GOT3 (cell line): ENCODE data around the gene PLCB4.

Source experiments
- DNase-seq: peaks from one replicate; lab custom pipeline; 2025; ENCODE audit warnings: mixed read lengths; lab: John Stamatoyannopoulos, UW

The PLCB4 gene

GRCh38 chr20:9061434-9061833 lies 7.5 kb upstream of the PLCB4 start:
- no peak for DNase-seq

GRCh38 chr20:9062066-9062465 lies 6.8 kb upstream of the PLCB4 start:
- DNase-seq: no peak

- DNase-seq: no peak
Observed at GRCh38 chr20:9066191-9066590, 2.7 kb upstream of the PLCB4 start.

GRCh38 chr20:9068233-9068801 lies 570 bp upstream of the PLCB4 start:
- DNase-seq: no peak

GRCh38 chr20:9070304-9070703 lies 1.4 kb downstream of the PLCB4 start:
- DNase-seq: no peak

GRCh38 chr20:9071976-9072726 lies 3.3 kb downstream of the PLCB4 start:
- DNase-seq: no peak

GRCh38 chr20:9072861-9073500 lies 4.1 kb downstream of the PLCB4 start:
- DNase-seq: no peak

GRCh38 chr20:9075264-9076095 lies 6.6 kb downstream of the PLCB4 start:
- DNase-seq: no peak

GRCh38 chr20:9076440-9076839 lies 7.6 kb downstream of the PLCB4 start:
- no peak for DNase-seq

GRCh38 chr20:9078826-9079731 lies 10.2 kb downstream of the PLCB4 start:
- DNase-seq: no peak

GRCh38 chr20:9081423-9081966 lies 12.6 kb downstream of the PLCB4 start:
- no peak for DNase-seq

GRCh38 chr20:9082741-9083140 lies 13.9 kb downstream of the PLCB4 start:
- no peak for DNase-seq

GRCh38 chr20:9087531-9088217 lies 18.8 kb downstream of the PLCB4 start:
- DNase-seq: no peak

GRCh38 chr20:9088556-9088955 lies 19.7 kb downstream of the PLCB4 start:
- no peak for DNase-seq

- no peak for DNase-seq
Observed at GRCh38 chr20:9092113-9092512, 23.2 kb downstream of the PLCB4 start.

GRCh38 chr20:9092655-9093054 lies 23.8 kb downstream of the PLCB4 start:
- DNase-seq: no peak

GRCh38 chr20:9093218-9093957 lies 24.5 kb downstream of the PLCB4 start:
- no peak for DNase-seq

- no peak for DNase-seq
Observed at GRCh38 chr20:9099372-9099771, 30.5 kb downstream of the PLCB4 start.

GRCh38 chr20:9100691-9101090 lies 31.8 kb downstream of the PLCB4 start:
- DNase-seq: no peak

GRCh38 chr20:9102456-9102855 lies 33.6 kb downstream of the PLCB4 start:
- no peak for DNase-seq
